NB4 (cell line): ENCODE results near the gene GALNT17.

Experiments
- CTCF ChIP-seq: IDR thresholded peaks from one replicate; pipeline ENCODE4 v1.5.1; 2012; ENCODE audit warnings: low read depth, low read length
- POLR2A ChIP-seq: IDR thresholded peaks from 2 replicates; pipeline ENCODE4 v1.6.1; 2011; ENCODE audit warnings: mild to moderate bottlenecking; ENCODE audit not compliant: insufficient read length; ENCODE audit errors: extremely low read depth

GRCh38 chr7:71679480-71679879, 547.5 kb downstream of the GALNT17 start:
- TF ChIP-seq CTCF (no peak), POLR2A (no peak)
